Subcutaneous preadipocyte (primary cell): ENCODE measurements around the gene ENPP4. TPM values are rescaled to one million over a fixed set of nuclear protein-coding genes. Genes with fewer than 3 reads are reported as not detected.

Experiments
- total RNA-seq: library from RNA; depleted of rRNA; stranded (reverse); fragments of >200 nt; gene quantifications from 2 replicates; pipeline ENCODE4 v1.2.3, GENCODE V29; 2012

Gene ENPP4
- 1.2 and 8.1 TPM in 2 replicates for total RNA-seq

DNA sequence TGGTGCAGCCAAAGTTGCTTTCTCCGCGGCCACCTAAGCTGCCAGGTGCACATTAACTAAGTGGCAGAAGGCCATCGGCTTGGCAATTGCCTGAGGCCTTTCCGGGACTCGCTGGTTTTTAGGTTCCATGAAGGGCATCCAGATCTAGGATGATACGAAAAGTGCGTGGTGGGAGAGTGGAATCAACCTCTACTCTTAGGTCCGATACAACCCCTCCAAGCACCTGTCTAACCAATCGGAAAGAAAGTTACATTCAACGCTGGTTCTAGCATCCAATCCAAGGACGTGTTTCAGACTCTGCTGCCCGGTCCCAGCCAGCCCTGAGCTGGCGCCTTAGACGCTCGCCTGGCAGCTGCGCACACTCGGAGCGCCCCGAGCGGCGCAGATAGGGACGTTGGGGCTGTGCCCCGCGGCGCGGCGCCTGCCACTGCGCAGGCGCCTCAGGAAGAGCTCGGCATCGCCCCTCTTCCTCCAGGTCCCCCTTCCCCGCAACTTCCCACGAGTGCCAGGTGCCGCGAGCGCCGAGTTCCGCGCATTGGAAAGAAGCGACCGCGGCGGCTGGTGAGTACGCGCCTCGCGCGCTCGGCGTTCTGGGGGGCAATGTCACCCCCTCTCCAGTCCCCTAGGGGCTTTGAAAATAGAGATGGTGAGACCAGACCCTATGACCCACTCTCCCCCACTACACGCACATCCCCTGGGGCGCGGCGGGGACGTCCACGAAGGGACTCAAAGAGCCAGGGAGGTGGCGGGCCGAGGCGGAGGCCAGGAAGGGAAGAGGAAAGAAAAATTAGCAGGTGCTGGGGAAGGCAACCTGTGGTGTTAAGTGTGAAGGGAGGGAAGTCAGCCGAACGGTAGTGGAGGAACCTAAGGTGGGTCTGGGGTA, at the start of gene ENPP4:
TSS of gene ENPP4 (plus strand) at position 361 of the 883 bp plus-strand sequence. CDS start 9,595 bp downstream, outside the sequence.

GRCh38 chr6:46170357-46171289, 40.8 kb downstream of the ENPP4 start, which contains the start of gene ENPP5:
Gene ENPP5 (minus strand): TSS chr6:46170980. CDS start chr6:46168262, 2,718 bp downstream.

Other genes starting within 250 kb of the ENPP4 start
- gene CLIC5, start 114.1 kb upstream of the ENPP4 start, total RNA-seq, result not detected in 2 replicates
- gene ENPP5, start 41.0 kb downstream of the ENPP4 start, total RNA-seq, result 0.78 and 9.6 TPM in 2 replicates